Mammary epithelial cell (primary cell): ENCODE data around the gene MYO1D.

ENCODE experiments used
- EZH2 ChIP-seq: IDR thresholded peaks from 2 replicates; pipeline ENCODE4 v1.6.1; 2012; ENCODE audit warnings: low read length, inconsistent platforms, borderline replicate concordance
- TF ChIP-seq, protein P1 (sequence below), 2 donors: IDR thresholded peaks in 1 of 2; conservative IDR thresholded peaks in 1 of 2; 2 replicates each; pipeline ENCODE4 v1.5.1; 2011 to 2012; ENCODE audit warnings: inconsistent platforms in 2 of 2, low read length in 2 of 2, mild to moderate bottlenecking in 2 of 2, control low read depth in 1 of 2, low read depth in 1 of 2; ENCODE audit not compliant: insufficient read depth in 1 of 2; ENCODE audit errors: extremely low read depth in 1 of 2

DNA sequence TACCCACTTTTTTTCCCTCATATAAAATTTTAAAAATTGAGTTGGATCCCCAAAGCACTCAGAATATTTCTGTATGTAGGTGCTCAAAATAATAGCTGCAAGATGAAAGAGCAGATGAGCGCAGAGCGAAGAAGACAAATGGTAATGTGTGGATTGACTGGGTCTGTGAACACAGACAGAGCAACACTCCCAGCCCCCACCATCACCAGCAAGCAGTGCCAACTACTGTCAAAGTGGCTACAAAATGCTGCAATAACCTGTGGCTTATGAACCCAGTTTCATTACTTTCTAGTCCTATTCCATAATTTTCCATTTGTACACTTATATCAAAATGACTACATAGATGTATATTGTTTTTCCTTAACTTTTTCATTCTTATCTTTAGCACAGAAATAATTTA lies 137.2 kb downstream of the MYO1D start:
- TF ChIP-seq, protein P1, sequence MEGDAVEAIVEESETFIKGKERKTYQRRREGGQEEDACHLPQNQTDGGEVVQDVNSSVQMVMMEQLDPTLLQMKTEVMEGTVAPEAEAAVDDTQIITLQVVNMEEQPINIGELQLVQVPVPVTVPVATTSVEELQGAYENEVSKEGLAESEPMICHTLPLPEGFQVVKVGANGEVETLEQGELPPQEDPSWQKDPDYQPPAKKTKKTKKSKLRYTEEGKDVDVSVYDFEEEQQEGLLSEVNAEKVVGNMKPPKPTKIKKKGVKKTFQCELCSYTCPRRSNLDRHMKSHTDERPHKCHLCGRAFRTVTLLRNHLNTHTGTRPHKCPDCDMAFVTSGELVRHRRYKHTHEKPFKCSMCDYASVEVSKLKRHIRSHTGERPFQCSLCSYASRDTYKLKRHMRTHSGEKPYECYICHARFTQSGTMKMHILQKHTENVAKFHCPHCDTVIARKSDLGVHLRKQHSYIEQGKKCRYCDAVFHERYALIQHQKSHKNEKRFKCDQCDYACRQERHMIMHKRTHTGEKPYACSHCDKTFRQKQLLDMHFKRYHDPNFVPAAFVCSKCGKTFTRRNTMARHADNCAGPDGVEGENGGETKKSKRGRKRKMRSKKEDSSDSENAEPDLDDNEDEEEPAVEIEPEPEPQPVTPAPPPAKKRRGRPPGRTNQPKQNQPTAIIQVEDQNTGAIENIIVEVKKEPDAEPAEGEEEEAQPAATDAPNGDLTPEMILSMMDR (conservative IDR thresholded peaks at IDR 0.05 in 1 of 2, IDR thresholded peaks at IDR 0.05 in 1 of 2; ENCODE audit: extremely low read depth in 1 of 2, insufficient read depth in 1 of 2, low read depth in 1 of 2, low read length in 2 of 2), result no peak
- TF ChIP-seq EZH2, result no peak
